Activated naive CD8-positive, alpha-beta T cell treated with anti-CD3 and anti-CD28 coated beads, Interleukin-2, amount 50 U/mL, for 24 hours (primary cell): ENCODE results near the gene UTS2R.
"Not testable (repeated sequence)": the region's sequence is repeated elsewhere in the genome, so short reads cannot be mapped to it uniquely, and the experiment has no call there.

ENCODE experiments used
- ATAC-seq: fragments of 150-1000 bp; cut with Tn5 transposase; one replicate; pipeline ENCODE4 v1.10.0; 2021
- DNase-seq: peaks from one replicate; pipeline ENCODE4 v3.0.0; 2021
- H3K27ac Mint-ChIP-seq: one replicate; pipeline ENCODE4 v1.8.0; 2021; ENCODE audit warnings: mild to moderate bottlenecking, mixed read lengths
- H3K27me3 Mint-ChIP-seq: one replicate; pipeline ENCODE4 v1.8.0; 2021; ENCODE audit warnings: mixed read lengths
- H3K36me3 Mint-ChIP-seq: one replicate; pipeline ENCODE4 v1.8.0; 2021; ENCODE audit warnings: low read depth, mixed read lengths
- H3K4me1 Mint-ChIP-seq: one replicate; pipeline ENCODE4 v1.8.0; 2021; ENCODE audit warnings: mixed read lengths
- H3K4me3 Mint-ChIP-seq: one replicate; pipeline ENCODE4 v1.8.0; 2021; ENCODE audit warnings: mild to moderate bottlenecking, moderate library complexity, mixed read lengths
- H3K9me3 Mint-ChIP-seq: one replicate; pipeline ENCODE4 v1.8.0; 2021; ENCODE audit warnings: mixed read lengths

The UTS2R gene

GRCh38 chr17:82374626-82375331 is 3.2 kb downstream of the UTS2R start:
- ATAC-seq (no peak), DNase-seq (no peak)
- H3K36me3 Mint-ChIP-seq: no peaks in the 10 kb centered on the region
- no peak overlapping the region for H3K27ac Mint-ChIP-seq
- H3K4me3 Mint-ChIP-seq: no peak overlapping the region
- peaks cover 18% of the 10 kb centered on the region for H3K4me1 Mint-ChIP-seq
- H3K27me3 Mint-ChIP-seq: peaks cover 49% of the 10 kb centered on the region
- H3K9me3 Mint-ChIP-seq: no peaks in the 10 kb centered on the region

GRCh38 chr17:82375359-82376041 is 3.9 kb downstream of the UTS2R start:
- DNase-seq (no peak), ATAC-seq (no peak)
- Mint-ChIP-seq H3K9me3 (no peaks in the 10 kb centered on the region), H3K4me1 (peaks cover 17% of the 10 kb centered on the region), H3K27me3 (peaks cover 49% of the 10 kb centered on the region), H3K4me3 (no peak overlapping the region), H3K36me3 (no peaks in the 10 kb centered on the region), H3K27ac (no peak overlapping the region)

GRCh38 chr17:82376042-82376730 is 4.6 kb downstream of the UTS2R start:
- Mint-ChIP-seq H3K36me3 (no peaks in the 10 kb centered on the region), H3K27me3 (peaks cover 45% of the 10 kb centered on the region), H3K4me3 (no peak overlapping the region), H3K27ac (no peak overlapping the region), H3K4me1 (peaks cover 11% of the 10 kb centered on the region), H3K9me3 (no peaks in the 10 kb centered on the region)
- DNase-seq (no peak), ATAC-seq (no peak)

GRCh38 chr17:82377294-82377693 is 5.7 kb downstream of the UTS2R start:
- not testable (repeated sequence) for H3K36me3 Mint-ChIP-seq, H3K4me3 Mint-ChIP-seq, H3K27ac Mint-ChIP-seq, ATAC-seq, H3K9me3 Mint-ChIP-seq, DNase-seq
- H3K4me1 Mint-ChIP-seq: peaks cover 14% of the 10 kb centered on the region
- H3K27me3 Mint-ChIP-seq: peaks cover 49% of the 10 kb centered on the region

- Mint-ChIP-seq H3K4me3 (no peak overlapping the region), H3K27me3 (peaks cover 40% of the 10 kb centered on the region), H3K4me1 (peaks cover 6% of the 10 kb centered on the region), H3K36me3 (no peaks in the 10 kb centered on the region), H3K9me3 (no peaks in the 10 kb centered on the region), H3K27ac (no peak overlapping the region)
- ATAC-seq: no peak
- DNase-seq: no peak
Observed at GRCh38 chr17:82377924-82378740, 6.6 kb downstream of the UTS2R start.

GRCh38 chr17:82378741-82379021 is 7.1 kb downstream of the UTS2R start:
- ATAC-seq: no peak
- no peak overlapping the region for H3K4me3 Mint-ChIP-seq
- peaks cover 35% of the 10 kb centered on the region for H3K27me3 Mint-ChIP-seq
- no peaks in the 10 kb centered on the region for H3K9me3 Mint-ChIP-seq
- H3K36me3 Mint-ChIP-seq: no peaks in the 10 kb centered on the region
- DNase-seq: no peak
- peaks cover 5% of the 10 kb centered on the region for H3K4me1 Mint-ChIP-seq
- H3K27ac Mint-ChIP-seq: no peak overlapping the region

- peaks cover 30% of the 10 kb centered on the region for H3K27me3 Mint-ChIP-seq
- no peak for ATAC-seq
Observed at GRCh38 chr17:82380860-82381702, 9.5 kb downstream of the UTS2R start.

GRCh38 chr17:82381703-82382009 is 10.1 kb downstream of the UTS2R start:
- H3K4me3 Mint-ChIP-seq, H3K27ac Mint-ChIP-seq, H3K9me3 Mint-ChIP-seq, H3K36me3 Mint-ChIP-seq, DNase-seq, ATAC-seq, H3K4me1 Mint-ChIP-seq: not testable (repeated sequence)
- peaks cover 26% of the 10 kb centered on the region for H3K27me3 Mint-ChIP-seq

More at GRCh38 chr17:82380860-82381702, 9.5 kb downstream of the UTS2R start:
- Mint-ChIP-seq H3K4me3 (no peak overlapping the region), H3K9me3 (no peaks in the 10 kb centered on the region), H3K36me3 (no peaks in the 10 kb centered on the region), H3K4me1 (peaks cover 5% of the 10 kb centered on the region), H3K27ac (peak overlapping the region; percentile 43)
- no peak for DNase-seq

- not testable (repeated sequence) for H3K27ac Mint-ChIP-seq, H3K4me3 Mint-ChIP-seq, ATAC-seq, H3K9me3 Mint-ChIP-seq, H3K36me3 Mint-ChIP-seq, DNase-seq, H3K4me1 Mint-ChIP-seq
- peaks cover 25% of the 10 kb centered on the region for H3K27me3 Mint-ChIP-seq
Observed at GRCh38 chr17:82382220-82382932, 10.8 kb downstream of the UTS2R start.

GRCh38 chr17:82382933-82383255 is 11.3 kb downstream of the UTS2R start:
- Mint-ChIP-seq H3K4me1 (peaks cover 7% of the 10 kb centered on the region), H3K36me3 (no peaks in the 10 kb centered on the region), H3K9me3 (no peaks in the 10 kb centered on the region), H3K4me3 (no peak overlapping the region), H3K27ac (no peak overlapping the region), H3K27me3 (peaks cover 22% of the 10 kb centered on the region)
- DNase-seq (no peak), ATAC-seq (no peak)

- Mint-ChIP-seq H3K27me3 (peaks cover 22% of the 10 kb centered on the region), H3K4me1 (peaks cover 7% of the 10 kb centered on the region), H3K27ac (no peak overlapping the region), H3K9me3 (no peaks in the 10 kb centered on the region), H3K36me3 (no peaks in the 10 kb centered on the region), H3K4me3 (no peak overlapping the region)
- DNase-seq: no peak
- no peak for ATAC-seq
Observed at GRCh38 chr17:82383411-82383810, 11.8 kb downstream of the UTS2R start.

- H3K4me1 Mint-ChIP-seq: peaks cover 7% of the 10 kb centered on the region
- no peak for ATAC-seq
- H3K4me3 Mint-ChIP-seq: no peak overlapping the region
- no peak for DNase-seq
- H3K36me3 Mint-ChIP-seq: no peaks in the 10 kb centered on the region
- H3K9me3 Mint-ChIP-seq: no peaks in the 10 kb centered on the region
- no peak overlapping the region for H3K27ac Mint-ChIP-seq
- H3K27me3 Mint-ChIP-seq: peaks cover 19% of the 10 kb centered on the region
Observed at GRCh38 chr17:82384051-82384729, 12.6 kb downstream of the UTS2R start.

GRCh38 chr17:82384730-82385481 is 13.3 kb downstream of the UTS2R start:
- DNase-seq: no peak
- Mint-ChIP-seq H3K9me3 (no peaks in the 10 kb centered on the region), H3K27ac (no peak overlapping the region), H3K4me3 (no peak overlapping the region), H3K36me3 (no peaks in the 10 kb centered on the region), H3K4me1 (peaks cover 7% of the 10 kb centered on the region), H3K27me3 (peaks cover 17% of the 10 kb centered on the region)
- no peak for ATAC-seq
